Measurements from ENCODE around the gene C16orf92.
A peak's percentile ranks its signal among the peaks of the same experiment; 100 is the strongest.
"Not testable (repeated sequence)": the region's sequence is repeated elsewhere in the genome, so short reads cannot be mapped to it uniquely, and the experiment has no call there.

The C16orf92 gene

GRCh38 chr16:30027588-30028437 lies 4.8 kb downstream of the C16orf92 start:
- no peak for DNase-seq

DNA sequence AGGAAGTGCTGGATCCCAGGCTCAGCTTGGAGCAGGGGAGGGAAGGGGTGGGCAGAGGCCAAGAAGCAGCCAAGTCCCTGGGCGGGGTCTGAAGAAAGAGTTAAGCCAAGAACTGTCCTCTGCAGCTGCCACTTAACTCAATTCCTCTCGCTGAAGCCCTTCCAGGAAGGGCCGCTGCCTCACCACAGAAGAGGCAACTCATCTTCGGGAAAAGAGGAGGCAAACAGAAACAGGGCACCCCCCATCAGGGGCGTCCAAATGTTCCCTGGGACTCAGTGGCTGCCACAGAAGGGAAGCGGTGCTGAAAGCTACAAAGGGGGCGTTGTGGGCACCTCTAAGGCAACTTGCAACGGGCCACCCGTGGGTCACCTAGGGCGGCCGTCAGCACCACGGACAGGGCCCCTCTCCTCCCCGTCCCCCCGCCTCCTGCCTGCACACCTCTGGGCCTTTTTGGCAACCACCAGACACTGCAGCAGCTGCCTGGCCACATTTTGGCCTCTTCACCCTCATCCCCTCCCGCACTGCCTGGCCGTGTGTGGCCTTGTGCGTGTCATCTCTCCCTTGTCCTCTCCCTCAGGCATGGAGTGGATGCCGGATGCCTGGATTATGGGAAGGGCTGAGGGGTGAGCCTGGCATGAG lies 5.6 kb downstream of the C16orf92 start:
- DNase-seq = no peak

GRCh38 chr16:30030011-30030685 lies 7.2 kb downstream of the C16orf92 start:
- DNase-seq = no peak

DNA sequence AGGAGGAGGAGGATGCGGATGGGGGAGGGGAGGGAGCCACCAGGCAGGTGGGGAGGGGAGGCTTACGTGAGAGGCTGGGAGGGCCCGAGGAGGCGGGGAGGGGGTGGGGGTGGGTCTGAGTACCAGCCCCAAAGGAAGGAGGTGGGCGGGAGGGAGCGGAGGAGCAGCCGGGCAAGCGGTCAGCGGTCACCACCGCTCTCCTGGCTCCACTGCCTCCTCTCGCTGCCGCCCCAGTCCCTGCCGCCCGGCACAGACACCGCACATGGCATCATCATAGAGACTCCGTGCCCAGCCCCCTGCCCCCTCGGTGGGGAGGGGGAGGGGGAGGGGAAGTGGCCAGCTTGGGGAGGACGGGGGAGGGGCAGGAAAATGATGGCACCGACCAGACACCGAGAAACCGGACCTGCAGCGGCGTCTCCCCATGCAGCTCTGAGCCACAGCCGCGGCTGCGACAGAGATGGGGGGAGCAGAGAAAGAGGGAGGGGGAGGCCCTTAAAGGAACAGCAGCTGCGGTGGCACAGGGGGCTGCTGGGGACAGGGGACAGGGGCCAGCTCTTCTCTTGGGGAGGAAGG lies 7.9 kb downstream of the C16orf92 start, which contains the start of gene TLCD3B:
TLCD3B (minus strand) TSS at position 431 of the 573 bp plus-strand sequence. CDS start 744 bp downstream, outside the sequence.
- no peak for DNase-seq

DNA sequence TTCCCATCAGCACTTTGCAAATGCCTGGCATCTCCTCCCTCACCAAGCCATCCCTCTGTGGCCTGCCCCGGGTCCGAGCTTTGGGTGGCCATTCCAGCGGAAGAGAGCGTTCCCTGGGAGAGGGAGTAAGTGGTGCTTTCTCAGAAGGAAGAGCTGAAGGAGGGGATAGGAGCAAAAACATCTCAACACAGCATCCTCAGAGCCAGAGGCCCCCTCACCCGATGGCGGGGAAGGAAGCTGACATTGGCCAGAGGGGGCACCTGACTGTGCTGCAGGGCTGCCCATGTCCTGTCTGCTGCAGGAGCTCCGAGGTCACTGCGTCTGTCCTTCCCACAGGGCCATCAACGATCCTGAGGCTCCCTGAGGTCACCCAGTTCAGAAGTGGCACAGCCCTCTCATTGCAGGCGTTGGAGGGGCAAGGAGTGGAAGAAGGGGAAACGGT lies 8.5 kb downstream of the C16orf92 start:
- no peak for DNase-seq

- peak; percentile 76 for DNase-seq
Observed at GRCh38 chr16:30032083-30032819, 9.3 kb downstream of the C16orf92 start.

GRCh38 chr16:30033270-30033669 lies 10.3 kb downstream of the C16orf92 start:
- peak; percentile 35 for DNase-seq

- no peak for DNase-seq
Observed at GRCh38 chr16:30040221-30040620, 17.2 kb downstream of the C16orf92 start.

GRCh38 chr16:30040690-30041089 lies 17.7 kb downstream of the C16orf92 start:
- DNase-seq = not testable (repeated sequence)

DNA sequence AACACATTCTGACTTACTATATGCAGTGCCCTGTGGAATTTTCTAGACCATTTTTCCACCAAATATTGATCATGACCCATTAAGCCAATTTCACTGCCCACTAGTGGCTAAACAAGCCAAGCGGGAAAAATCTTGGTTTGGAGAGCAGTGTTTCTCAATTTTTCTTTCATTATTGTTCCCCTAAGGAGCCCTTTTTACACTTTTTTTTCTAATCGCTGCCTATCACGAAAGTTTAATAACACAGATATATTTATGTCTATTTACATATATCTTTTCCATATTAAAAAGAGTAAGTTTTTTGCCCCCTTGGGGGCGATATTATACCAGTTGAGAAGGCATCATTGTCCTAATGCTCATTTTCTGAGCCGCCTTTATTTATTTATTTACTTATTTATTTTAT lies 18.8 kb downstream of the C16orf92 start:
- no peak for DNase-seq

DNA sequence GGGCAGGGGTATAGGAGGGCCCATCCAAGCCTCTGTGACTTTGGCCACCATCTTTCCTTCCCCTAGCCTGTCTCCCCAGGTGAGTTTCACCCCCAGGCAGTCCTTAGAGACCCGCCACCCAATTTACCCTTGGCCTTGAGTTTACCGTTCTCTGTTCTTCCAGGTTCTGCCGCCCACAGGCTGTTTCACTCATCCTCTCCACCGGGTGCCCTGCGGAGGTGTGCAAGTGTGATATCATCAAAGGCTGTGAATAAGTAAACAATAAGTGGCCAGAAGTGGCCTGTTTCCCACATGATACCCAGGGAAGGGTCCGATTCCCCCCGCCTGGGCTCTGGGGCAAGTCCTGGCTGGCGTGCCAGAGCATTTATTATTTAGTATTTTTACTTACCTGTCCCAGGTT lies 23.2 kb downstream of the C16orf92 start:
- no peak for DNase-seq

- DNase-seq = no peak
Observed at GRCh38 chr16:30046588-30046987, 23.6 kb downstream of the C16orf92 start.

DNA sequence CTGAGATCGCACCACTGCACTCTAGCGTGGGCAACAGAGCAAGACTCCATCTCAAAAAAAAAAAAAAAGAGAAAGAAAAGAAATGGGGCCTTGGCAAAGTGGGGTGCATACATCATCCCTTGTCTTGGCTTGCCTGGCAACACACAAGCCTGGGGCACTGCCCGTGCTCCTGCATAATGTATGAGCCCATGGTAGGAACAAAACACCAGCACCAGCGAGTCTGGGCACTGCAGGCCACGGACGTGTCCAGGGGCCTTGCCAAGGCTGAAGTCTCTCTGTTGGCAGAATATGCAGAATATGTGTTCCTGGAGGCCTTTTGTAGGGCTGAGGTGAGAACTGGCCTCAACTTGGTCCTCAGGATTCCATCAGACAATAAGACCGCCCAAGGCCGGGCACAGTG lies 26.9 kb downstream of the C16orf92 start:
- no peak for DNase-seq

DNA sequence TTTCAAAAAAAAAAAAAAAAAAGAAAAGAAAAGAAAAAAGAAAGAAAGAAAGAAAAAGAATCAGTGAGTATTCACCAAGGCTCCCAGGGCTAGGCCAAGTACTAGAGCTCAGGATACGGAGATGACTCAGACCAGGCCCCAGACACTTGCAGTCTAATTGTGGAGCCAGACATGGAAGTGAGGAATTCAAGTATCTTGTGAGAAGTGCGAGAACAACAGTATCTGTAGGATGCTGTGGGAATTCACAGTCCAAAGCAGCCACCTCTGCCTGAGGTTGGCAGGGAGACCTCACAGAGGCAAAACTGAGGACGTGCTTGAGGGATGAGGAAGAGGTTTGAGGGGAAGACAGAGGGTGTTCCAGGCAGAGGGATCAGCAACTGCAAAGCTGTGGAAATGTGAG lies 28.5 kb downstream of the C16orf92 start:
- DNase-seq = no peak

GRCh38 chr16:30052671-30053372 lies 29.8 kb downstream of the C16orf92 start:
- DNase-seq = peak; percentile 94

DNA sequence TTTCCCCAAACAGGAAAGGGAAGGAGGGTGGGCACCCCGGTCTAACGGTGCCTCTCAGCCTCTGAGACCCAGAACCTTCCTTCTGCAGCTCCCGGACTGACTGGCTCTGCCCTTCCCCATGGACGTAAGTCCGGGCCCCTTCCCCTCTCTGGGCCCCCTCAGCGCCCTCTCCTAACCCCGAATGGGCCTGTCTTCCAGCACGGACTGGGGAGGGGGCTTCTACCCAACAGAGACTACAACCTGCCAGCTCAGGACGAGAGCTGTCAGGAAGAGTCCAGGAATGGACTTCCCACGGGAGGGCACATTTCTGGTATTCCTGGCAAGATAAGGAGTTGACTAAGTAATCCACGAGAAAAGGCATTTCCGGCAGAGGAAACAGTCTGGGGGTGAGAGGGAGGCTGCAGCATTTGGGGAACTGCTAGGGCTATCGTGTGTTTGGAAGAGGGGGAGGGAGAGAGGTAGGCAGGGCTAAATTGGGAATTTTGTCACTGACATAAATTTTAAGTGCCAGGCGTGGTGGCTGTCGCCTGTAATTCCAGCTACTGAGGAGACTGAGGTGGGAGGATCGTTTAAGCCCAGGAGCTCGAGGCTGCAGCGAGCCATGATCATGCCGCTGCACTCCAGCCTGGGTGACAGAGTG lies 30.5 kb downstream of the C16orf92 start:
- no peak for DNase-seq

DNA sequence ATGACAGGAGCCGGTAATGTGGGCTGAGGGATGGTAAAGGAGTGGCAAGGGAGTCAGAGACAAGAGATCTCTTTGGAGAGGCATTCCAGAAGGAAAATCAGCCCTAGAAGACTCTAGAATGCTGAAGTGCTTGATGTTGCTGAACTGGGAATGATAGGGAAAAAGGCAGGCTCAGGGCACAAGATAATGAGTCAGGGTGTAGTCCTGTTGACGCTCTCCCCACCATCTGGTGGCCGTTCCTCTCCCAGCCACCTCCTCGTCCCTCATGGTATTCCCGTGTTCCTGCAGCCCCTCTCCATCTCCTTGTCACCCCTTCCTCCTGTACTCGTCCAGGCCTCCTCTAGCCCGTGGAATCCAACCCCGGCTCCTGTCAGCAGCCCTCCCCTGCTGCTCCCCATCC lies 31.5 kb downstream of the C16orf92 start:
- DNase-seq = no peak

- peak; percentile 61 for DNase-seq
Observed at GRCh38 chr16:30054959-30055553, 32.1 kb downstream of the C16orf92 start.

DNA sequence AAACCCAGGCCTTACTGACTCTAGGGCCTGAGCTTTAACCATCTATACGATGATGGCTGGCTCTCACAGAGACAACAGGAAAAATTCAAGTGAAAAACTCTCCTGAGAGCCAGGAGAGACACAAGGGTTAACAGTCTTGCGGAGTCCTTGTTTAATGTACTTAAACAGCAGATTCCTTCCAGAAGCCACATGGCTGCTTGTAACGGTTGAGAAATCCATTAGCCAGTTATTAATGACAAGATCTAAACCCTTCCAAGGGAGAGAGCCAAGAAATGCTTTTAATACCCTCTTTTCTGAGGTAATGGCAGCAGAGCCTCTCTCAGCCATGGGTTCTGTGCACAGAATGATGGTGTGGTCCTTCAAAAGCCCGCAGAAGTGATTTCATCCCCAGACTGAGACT lies 37.3 kb downstream of the C16orf92 start:
- DNase-seq = no peak

DNA sequence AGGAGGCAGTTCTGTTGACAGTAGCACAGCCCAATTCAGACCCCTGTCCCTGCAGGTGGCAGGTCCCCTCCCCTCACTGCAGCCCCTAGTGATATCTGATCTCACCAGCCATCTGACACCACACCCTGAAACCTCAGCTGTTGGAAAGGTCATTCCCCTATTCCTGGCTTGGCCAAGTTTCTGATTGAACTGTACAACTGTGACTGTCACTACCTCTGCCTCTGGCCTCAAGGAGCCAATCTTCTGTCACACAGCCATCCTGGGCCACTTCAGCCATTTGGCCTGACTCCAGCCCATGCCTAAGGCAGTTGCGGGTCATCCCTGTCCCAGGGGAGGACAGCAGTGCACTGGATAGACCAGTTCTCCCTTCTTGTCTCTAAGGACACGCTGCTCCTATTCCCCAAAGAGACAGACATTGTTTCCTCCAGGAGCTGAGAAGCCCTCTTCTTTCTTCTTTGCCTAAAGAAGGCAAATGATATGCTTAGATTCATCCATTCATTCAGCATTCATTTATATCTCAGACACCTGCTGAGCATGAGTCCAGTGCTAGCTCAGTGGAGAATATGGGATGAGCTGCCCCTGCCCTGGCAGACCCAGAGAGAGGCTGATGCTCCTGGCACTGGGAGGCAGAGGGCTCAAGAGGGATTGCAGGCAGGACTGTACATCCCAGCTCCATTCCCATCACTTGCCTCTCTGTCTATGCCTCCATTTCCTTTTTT lies 38.0 kb downstream of the C16orf92 start:
- DNase-seq = no peak
